HG02870 (cell line): ENCODE results near the gene SMARCA2.
A peak's percentile ranks its signal among the peaks of the same experiment; 100 is the strongest.

Source experiments
- ATAC-seq: cut with Tn5 transposase; IDR thresholded peaks from one replicate; pipeline ENCODE4 v1.9.1; 2021; ENCODE audit warnings: mild to moderate bottlenecking, moderate library complexity; ENCODE audit not compliant: unreplicated experiment

The SMARCA2 gene

DNA sequence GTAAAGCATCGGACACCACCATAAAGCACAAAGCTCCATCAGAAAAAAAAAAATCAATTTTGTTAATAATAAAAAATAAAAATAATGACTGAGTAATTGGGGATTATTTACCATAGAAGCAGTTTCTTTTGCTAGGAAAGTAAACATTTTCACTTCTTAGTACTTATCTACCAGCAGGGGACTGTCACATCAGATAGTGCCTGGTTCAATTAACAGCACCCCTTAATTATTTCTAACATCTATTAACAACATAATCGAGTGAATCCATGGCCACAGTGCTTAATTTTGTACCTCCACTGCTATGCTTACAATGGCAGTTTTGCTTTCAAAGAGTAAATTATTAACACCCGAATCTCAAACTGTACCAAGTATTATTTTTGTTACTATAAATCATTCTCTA, 221.7 kb downstream of the SMARCA2 start:
- ATAC-seq = no peak

DNA sequence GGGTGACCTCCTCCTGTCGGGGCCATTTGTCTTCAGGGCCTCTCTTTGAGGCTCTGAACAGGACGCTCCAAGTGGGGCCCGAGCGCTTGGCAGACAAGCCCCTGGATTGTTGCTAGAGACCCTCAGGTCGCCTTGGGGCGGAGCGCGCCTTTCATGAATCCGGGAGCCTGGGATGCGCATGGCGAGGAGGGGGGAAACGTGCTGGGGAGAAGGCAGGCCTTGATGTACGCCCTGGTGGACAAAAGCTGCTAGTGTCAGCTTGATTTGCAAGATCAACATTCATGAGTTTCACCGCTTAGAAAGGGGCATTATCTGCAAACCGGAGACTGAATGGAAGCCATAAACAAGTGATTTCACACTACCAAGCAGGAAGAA, 226.3 kb downstream of the SMARCA2 start:
- peak; percentile 6 for ATAC-seq

DNA sequence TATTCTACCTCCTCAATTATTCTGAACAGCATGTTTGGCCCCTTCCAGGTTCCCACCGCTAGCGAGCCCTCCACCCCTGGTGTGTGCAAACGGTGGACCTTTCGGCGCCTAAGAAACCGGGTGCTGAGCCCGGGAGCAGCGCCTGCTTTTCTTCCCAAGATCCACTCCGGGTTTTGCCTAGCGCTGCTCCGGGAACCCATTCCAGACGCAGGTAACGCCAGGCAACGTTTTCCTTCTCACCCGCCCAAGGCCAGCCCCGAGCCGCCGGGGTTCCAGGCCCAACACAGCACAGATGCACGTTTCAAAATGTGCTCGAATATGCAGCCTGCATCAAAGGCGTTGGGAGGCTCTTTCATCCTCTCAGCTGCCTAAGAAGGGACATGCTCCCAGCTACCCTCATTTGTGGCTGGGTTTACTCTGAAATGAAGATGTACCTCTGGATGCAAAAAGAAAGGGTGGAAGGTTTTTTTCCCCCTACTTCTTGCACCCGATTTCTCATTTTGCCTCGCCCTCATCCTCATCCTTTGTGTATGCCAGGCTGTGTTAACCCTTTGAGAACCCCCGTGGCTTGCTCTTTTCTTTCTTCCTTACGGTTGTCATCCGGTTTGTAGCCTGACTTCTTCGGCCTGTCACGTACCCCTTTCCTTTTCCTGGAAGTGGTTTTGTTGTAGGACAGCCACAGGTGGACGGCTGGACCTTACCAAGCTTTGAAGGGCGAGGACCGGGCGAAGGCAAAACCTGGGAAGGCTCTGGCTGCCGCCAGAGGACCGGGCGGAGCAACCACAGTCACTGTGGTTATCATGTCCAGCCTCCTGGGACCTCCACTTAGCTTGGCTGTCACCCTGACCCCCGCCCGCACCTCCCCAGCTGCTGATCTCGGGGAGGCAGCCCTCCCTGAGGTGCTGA, 226.9 kb downstream of the SMARCA2 start:
- peak; percentile 93 for ATAC-seq

DNA sequence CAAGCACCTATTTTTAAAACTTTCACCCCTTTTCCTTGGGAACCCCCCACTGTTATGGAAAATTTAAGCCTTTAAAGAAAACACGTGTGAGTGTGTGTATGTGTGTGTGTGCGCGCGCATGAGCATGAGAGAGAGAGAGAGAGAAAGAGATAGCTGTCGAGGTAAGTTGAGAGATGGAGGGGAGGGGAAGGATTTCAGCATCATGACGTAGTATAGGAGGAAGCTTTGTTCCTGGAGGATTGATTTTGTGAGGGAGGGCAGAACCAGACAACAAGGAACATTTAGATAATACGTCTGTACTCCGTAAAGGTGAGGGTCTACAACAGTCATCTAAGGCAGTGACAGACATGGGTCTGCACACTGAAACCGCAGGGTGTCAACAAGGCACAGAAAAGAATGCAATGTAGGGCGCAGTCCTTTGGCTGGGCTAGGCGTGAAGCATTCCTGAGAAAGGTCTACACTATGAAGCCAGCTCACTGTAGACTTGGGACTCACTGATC, 227.7 kb downstream of the SMARCA2 start:
- ATAC-seq = no peak
